Measurements from ENCODE around the gene PGR.
"Not testable (repeated sequence)": the region's sequence is repeated elsewhere in the genome, so short reads cannot be mapped to it uniquely, and the experiment has no call there.

Gene PGR

GRCh38 chr11:101035872-101036271, 93.7 kb downstream of the PGR start:
- Histone ChIP-seq H3K4me3 (ENCODE audit: low read length in 2 of 2) (no peak overlapping the region), H3K4me1 (ENCODE audit: control insufficient read depth, insufficient read depth, low read length) (no peaks in the 10 kb centered on the region), H3K9ac (ENCODE audit: low read length in 2 of 2) (no peak overlapping the region), H3K36me3 (ENCODE audit: control insufficient read depth in 2 of 2, insufficient read depth in 2 of 2, low read length in 2 of 2) (peaks cover 0 to 3% of the 10 kb centered on the region in 2 donors), H3K27me3 (ENCODE audit: control insufficient read depth in 1 of 2, insufficient read depth in 2 of 2, low read length in 2 of 2) (no peaks in the 10 kb centered on the region), H3K27ac (ENCODE audit: low read length) (no peak overlapping the region), H3K9me3 (ENCODE audit: control insufficient read depth in 2 of 2, low read length in 2 of 2) (no peaks in the 10 kb centered on the region)

- Histone ChIP-seq H3K9ac (ENCODE audit: low read length in 2 of 2) (no peak overlapping the region), H3K9me3 (ENCODE audit: control insufficient read depth in 2 of 2, low read length in 2 of 2) (no peaks in the 10 kb centered on the region), H3K27me3 (ENCODE audit: control insufficient read depth in 1 of 2, insufficient read depth in 2 of 2, low read length in 2 of 2) (no peaks in the 10 kb centered on the region), H3K27ac (ENCODE audit: low read length) (no peak overlapping the region), H3K4me1 (ENCODE audit: control insufficient read depth, insufficient read depth, low read length) (no peaks in the 10 kb centered on the region), H3K36me3 (ENCODE audit: control insufficient read depth in 2 of 2, insufficient read depth in 2 of 2, low read length in 2 of 2) (peaks cover 0 to 3% of the 10 kb centered on the region in 2 donors), H3K4me3 (ENCODE audit: low read length in 2 of 2) (no peak overlapping the region)
These were observed 95.5 kb downstream of the PGR start for GRCh38 chr11:101034076-101034475.

- Histone ChIP-seq H3K9ac (ENCODE audit: low read length in 2 of 2) (no peak overlapping the region), H3K36me3 (ENCODE audit: control insufficient read depth in 2 of 2, insufficient read depth in 2 of 2, low read length in 2 of 2) (peaks cover 0 to 3% of the 10 kb centered on the region in 2 donors), H3K27me3 (ENCODE audit: control insufficient read depth in 1 of 2, insufficient read depth in 2 of 2, low read length in 2 of 2) (no peaks in the 10 kb centered on the region), H3K4me3 (ENCODE audit: low read length in 2 of 2) (no peak overlapping the region), H3K27ac (ENCODE audit: low read length) (no peak overlapping the region), H3K4me1 (ENCODE audit: control insufficient read depth, insufficient read depth, low read length) (no peaks in the 10 kb centered on the region), H3K9me3 (ENCODE audit: control insufficient read depth in 2 of 2, low read length in 2 of 2) (no peaks in the 10 kb centered on the region)
These were observed 96.6 kb downstream of the PGR start for GRCh38 chr11:101032991-101033390.

- H3K4me1 ChIP-seq (ENCODE audit: control insufficient read depth, insufficient read depth, low read length), result no peaks in the 10 kb centered on the region
- H3K9me3 ChIP-seq (ENCODE audit: control insufficient read depth in 2 of 2, low read length in 2 of 2), result no peaks in the 10 kb centered on the region
- H3K9ac ChIP-seq (ENCODE audit: low read length in 2 of 2), result no peak overlapping the region
- peaks cover 0 to 3% of the 10 kb centered on the region in 2 donors for H3K36me3 ChIP-seq (ENCODE audit: control insufficient read depth in 2 of 2, insufficient read depth in 2 of 2, low read length in 2 of 2)
- no peak overlapping the region for H3K4me3 ChIP-seq (ENCODE audit: low read length in 2 of 2)
- H3K27ac ChIP-seq (ENCODE audit: low read length), result no peak overlapping the region
- no peaks in the 10 kb centered on the region for H3K27me3 ChIP-seq (ENCODE audit: control insufficient read depth in 1 of 2, insufficient read depth in 2 of 2, low read length in 2 of 2)
These were observed 97.9 kb downstream of the PGR start for GRCh38 chr11:101031713-101032112.

- Histone ChIP-seq H3K4me3 (ENCODE audit: low read length in 2 of 2) (no peak overlapping the region), H3K27ac (ENCODE audit: low read length) (no peak overlapping the region), H3K9ac (ENCODE audit: low read length in 2 of 2) (no peak overlapping the region), H3K36me3 (ENCODE audit: control insufficient read depth in 2 of 2, insufficient read depth in 2 of 2, low read length in 2 of 2) (peaks cover 0 to 3% of the 10 kb centered on the region in 2 donors), H3K4me1 (ENCODE audit: control insufficient read depth, insufficient read depth, low read length) (no peaks in the 10 kb centered on the region), H3K27me3 (ENCODE audit: control insufficient read depth in 1 of 2, insufficient read depth in 2 of 2, low read length in 2 of 2) (no peaks in the 10 kb centered on the region), H3K9me3 (ENCODE audit: control insufficient read depth in 2 of 2, low read length in 2 of 2) (no peaks in the 10 kb centered on the region)
These were observed 98.9 kb downstream of the PGR start for GRCh38 chr11:101030692-101031091.

GRCh38 chr11:101030015-101030414, 99.6 kb downstream of the PGR start:
- peaks cover 0 to 3% of the 10 kb centered on the region in 2 donors for H3K36me3 ChIP-seq (ENCODE audit: control insufficient read depth in 2 of 2, insufficient read depth in 2 of 2, low read length in 2 of 2)
- no peaks in the 10 kb centered on the region for H3K9me3 ChIP-seq (ENCODE audit: control insufficient read depth in 2 of 2, low read length in 2 of 2)
- H3K27me3 ChIP-seq (ENCODE audit: control insufficient read depth in 1 of 2, insufficient read depth in 2 of 2, low read length in 2 of 2), result no peaks in the 10 kb centered on the region
- H3K4me1 ChIP-seq (ENCODE audit: control insufficient read depth, insufficient read depth, low read length), result no peaks in the 10 kb centered on the region
- H3K27ac ChIP-seq (ENCODE audit: low read length), result no peak overlapping the region
- no peak overlapping the region for H3K4me3 ChIP-seq (ENCODE audit: low read length in 2 of 2)
- no peak overlapping the region for H3K9ac ChIP-seq (ENCODE audit: low read length in 2 of 2)

- H3K9ac ChIP-seq (ENCODE audit: low read length in 2 of 2), result no peak overlapping the region
- H3K27ac ChIP-seq (ENCODE audit: low read length), result no peak overlapping the region
- no peak overlapping the region for H3K4me3 ChIP-seq (ENCODE audit: low read length in 2 of 2)
- no peaks in the 10 kb centered on the region for H3K4me1 ChIP-seq (ENCODE audit: control insufficient read depth, insufficient read depth, low read length)
- H3K27me3 ChIP-seq (ENCODE audit: control insufficient read depth in 1 of 2, insufficient read depth in 2 of 2, low read length in 2 of 2), result no peaks in the 10 kb centered on the region
- no peaks in the 10 kb centered on the region for H3K9me3 ChIP-seq (ENCODE audit: control insufficient read depth in 2 of 2, low read length in 2 of 2)
- H3K36me3 ChIP-seq (ENCODE audit: control insufficient read depth in 2 of 2, insufficient read depth in 2 of 2, low read length in 2 of 2), result peaks cover 0 to 3% of the 10 kb centered on the region in 2 donors
These were observed 101.0 kb downstream of the PGR start for GRCh38 chr11:101028644-101029043.

- Histone ChIP-seq H3K9ac (ENCODE audit: low read length in 2 of 2) (no peak overlapping the region), H3K4me3 (ENCODE audit: low read length in 2 of 2) (no peak overlapping the region), H3K27me3 (ENCODE audit: control insufficient read depth in 1 of 2, insufficient read depth in 2 of 2, low read length in 2 of 2) (no peaks in the 10 kb centered on the region), H3K4me1 (ENCODE audit: control insufficient read depth, insufficient read depth, low read length) (no peaks in the 10 kb centered on the region), H3K9me3 (ENCODE audit: control insufficient read depth in 2 of 2, low read length in 2 of 2) (no peaks in the 10 kb centered on the region), H3K36me3 (ENCODE audit: control insufficient read depth in 2 of 2, insufficient read depth in 2 of 2, low read length in 2 of 2) (no peaks in the 10 kb centered on the region), H3K27ac (ENCODE audit: low read length) (no peak overlapping the region)
These were observed 107.4 kb downstream of the PGR start for GRCh38 chr11:101022256-101022655.

- Histone ChIP-seq H3K27me3 (ENCODE audit: control insufficient read depth in 1 of 2, insufficient read depth in 2 of 2, low read length in 2 of 2) (no peaks in the 10 kb centered on the region), H3K9ac (ENCODE audit: low read length in 2 of 2) (no peak overlapping the region), H3K36me3 (ENCODE audit: control insufficient read depth in 2 of 2, insufficient read depth in 2 of 2, low read length in 2 of 2) (no peaks in the 10 kb centered on the region), H3K9me3 (ENCODE audit: control insufficient read depth in 2 of 2, low read length in 2 of 2) (no peaks in the 10 kb centered on the region), H3K4me3 (ENCODE audit: low read length in 2 of 2) (no peak overlapping the region), H3K4me1 (ENCODE audit: control insufficient read depth, insufficient read depth, low read length) (no peaks in the 10 kb centered on the region), H3K27ac (ENCODE audit: low read length) (no peak overlapping the region)
These were observed 109.7 kb downstream of the PGR start for GRCh38 chr11:101019870-101020269.

- Histone ChIP-seq H3K36me3 (ENCODE audit: control insufficient read depth in 2 of 2, insufficient read depth in 2 of 2, low read length in 2 of 2) (no peaks in the 10 kb centered on the region), H3K27ac (ENCODE audit: low read length) (no peak overlapping the region), H3K9ac (ENCODE audit: low read length in 2 of 2) (no peak overlapping the region), H3K27me3 (ENCODE audit: control insufficient read depth in 1 of 2, insufficient read depth in 2 of 2, low read length in 2 of 2) (no peaks in the 10 kb centered on the region), H3K9me3 (ENCODE audit: control insufficient read depth in 2 of 2, low read length in 2 of 2) (peaks cover 0 to 2% of the 10 kb centered on the region in 2 donors), H3K4me3 (ENCODE audit: low read length in 2 of 2) (no peak overlapping the region), H3K4me1 (ENCODE audit: control insufficient read depth, insufficient read depth, low read length) (no peaks in the 10 kb centered on the region)
These were observed 114.9 kb downstream of the PGR start for GRCh38 chr11:101014600-101015285.

GRCh38 chr11:101013702-101014101, 115.9 kb downstream of the PGR start:
- not testable (repeated sequence) for H3K36me3 ChIP-seq (ENCODE audit: control insufficient read depth in 2 of 2, insufficient read depth in 2 of 2, low read length in 2 of 2); H3K4me1 ChIP-seq (ENCODE audit: control insufficient read depth, insufficient read depth, low read length); H3K9me3 ChIP-seq (ENCODE audit: control insufficient read depth in 2 of 2, low read length in 2 of 2); H3K27me3 ChIP-seq (ENCODE audit: control insufficient read depth in 1 of 2, insufficient read depth in 2 of 2, low read length in 2 of 2); H3K4me3 ChIP-seq (ENCODE audit: low read length in 2 of 2); H3K9ac ChIP-seq (ENCODE audit: low read length in 2 of 2); H3K27ac ChIP-seq (ENCODE audit: low read length)

Data from stomach smooth muscle (tissue), 2 donors.